ENCODE data around the gene GALT.

Gene GALT

DNA sequence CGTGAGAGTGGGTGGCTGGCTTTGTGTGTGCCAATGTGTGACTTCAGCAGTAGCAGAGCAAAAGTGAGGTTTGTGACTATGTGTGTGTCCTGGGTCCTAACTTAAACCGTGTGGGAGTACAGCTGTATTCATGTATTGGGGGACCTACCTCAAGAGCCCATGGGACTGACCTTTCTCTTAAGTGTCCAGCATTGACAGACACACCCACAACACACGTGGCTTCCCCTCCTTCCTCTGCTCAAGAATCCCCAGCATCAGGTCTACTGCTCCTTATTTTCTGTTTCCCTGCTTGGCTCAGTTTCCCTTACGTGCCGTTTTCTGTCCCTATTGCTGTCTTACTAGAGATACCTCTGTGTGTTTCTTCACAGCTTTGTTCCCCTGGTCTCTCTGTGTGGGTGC is 6.1 kb downstream of the GALT start:
- no peak for TF ChIP-seq CTCF (IDR thresholded peaks at IDR 0.05; ENCODE audit: insufficient read depth, low read depth, low read length, missing control alignments)
- no peak for DNase-seq (ENCODE audit: low read depth)
- peak overlapping the region; percentile 25 for H3K4me3 ChIP-seq (ENCODE audit: low read depth, low read length)

DNA sequence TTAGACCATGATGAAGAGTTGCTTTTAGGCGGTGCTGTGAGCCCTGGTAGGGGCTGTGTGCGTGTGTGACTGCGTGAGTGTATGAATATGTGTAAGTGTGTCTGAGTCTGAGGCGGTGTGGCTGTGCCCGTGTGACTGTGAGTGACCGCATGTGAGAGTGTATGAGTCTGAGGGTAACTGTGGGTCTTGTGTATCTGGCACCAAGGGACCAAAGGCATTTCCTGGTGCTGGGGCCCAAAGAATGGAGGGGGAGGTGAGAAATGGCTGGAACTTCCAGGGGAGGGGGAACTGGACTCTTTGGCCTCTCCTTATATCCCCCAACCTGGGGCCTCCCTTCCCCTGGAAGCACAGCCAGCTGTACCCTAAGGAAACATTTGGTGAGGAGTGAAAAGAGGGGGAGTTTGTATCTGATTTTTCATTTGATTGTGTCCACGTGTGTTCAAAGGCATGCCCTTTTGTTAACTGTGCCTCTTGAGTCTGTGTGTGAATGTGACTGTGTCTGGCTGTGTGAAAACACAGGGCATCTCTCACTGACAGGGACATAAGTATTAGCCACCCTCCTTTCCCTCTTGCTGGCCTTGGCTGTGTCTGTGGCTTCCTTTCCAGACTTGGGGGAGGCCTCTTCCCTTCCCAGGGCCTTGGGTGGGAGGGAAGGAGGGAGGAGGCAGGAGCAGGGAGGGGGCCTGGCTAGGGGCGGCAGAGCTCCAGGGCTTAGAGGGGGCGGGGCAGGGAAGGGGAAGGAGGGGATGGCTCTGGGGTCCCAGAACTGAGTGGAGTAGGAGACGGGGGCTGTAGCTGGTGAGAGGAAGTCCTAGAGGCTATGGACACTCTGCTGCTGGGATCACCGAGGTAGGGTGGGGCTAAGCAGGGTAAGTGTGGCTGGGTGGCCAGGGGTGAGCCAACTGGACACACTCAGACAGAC is 6.9 kb downstream of the GALT start:
- no peak for DNase-seq (ENCODE audit: low read depth)
- no peak for TF ChIP-seq CTCF (IDR thresholded peaks at IDR 0.05; ENCODE audit: insufficient read depth, low read depth, low read length, missing control alignments)
- no peak overlapping the region for H3K4me3 ChIP-seq (ENCODE audit: low read depth, low read length)

- H3K4me3 ChIP-seq (ENCODE audit: low read depth, low read length) = no peak overlapping the region
- TF ChIP-seq CTCF (IDR thresholded peaks at IDR 0.05; ENCODE audit: insufficient read depth, low read depth, low read length, missing control alignments) = no peak
- DNase-seq (ENCODE audit: low read depth) = no peak
Observed at GRCh38 chr9:34654323-34655051, 8.0 kb downstream of the GALT start.

DNA sequence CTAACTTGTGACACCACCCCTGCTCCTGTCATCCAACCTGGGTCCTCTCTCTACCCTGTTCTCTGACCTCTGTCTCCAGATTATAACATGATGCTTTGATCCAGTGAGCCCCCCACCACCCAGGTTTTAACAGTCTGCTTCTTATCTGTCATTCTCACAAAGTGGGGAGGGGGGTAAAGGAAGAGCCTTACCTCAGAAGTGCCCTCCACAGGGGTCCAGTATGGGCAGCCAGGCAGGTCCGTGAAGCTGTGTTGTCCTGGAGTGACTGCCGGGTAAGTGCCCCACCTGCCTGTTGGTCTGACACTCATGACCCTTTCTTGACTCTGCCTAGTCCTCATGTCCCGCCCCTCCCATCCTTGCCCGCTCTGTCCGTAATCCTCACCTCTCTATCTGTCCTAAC is 8.9 kb downstream of the GALT start:
- TF ChIP-seq CTCF (IDR thresholded peaks at IDR 0.05; ENCODE audit: insufficient read depth, low read depth, low read length, missing control alignments) = no peak
- no peak for DNase-seq (ENCODE audit: low read depth)
- H3K4me3 ChIP-seq (ENCODE audit: low read depth, low read length) = no peak overlapping the region

GRCh38 chr9:34656992-34657391 is 10.5 kb downstream of the GALT start:
- H3K4me3 ChIP-seq (ENCODE audit: low read depth, low read length) = no peak overlapping the region
- DNase-seq (ENCODE audit: low read depth) = no peak
- no peak for TF ChIP-seq CTCF (IDR thresholded peaks at IDR 0.05; ENCODE audit: insufficient read depth, low read depth, low read length, missing control alignments)

DNA sequence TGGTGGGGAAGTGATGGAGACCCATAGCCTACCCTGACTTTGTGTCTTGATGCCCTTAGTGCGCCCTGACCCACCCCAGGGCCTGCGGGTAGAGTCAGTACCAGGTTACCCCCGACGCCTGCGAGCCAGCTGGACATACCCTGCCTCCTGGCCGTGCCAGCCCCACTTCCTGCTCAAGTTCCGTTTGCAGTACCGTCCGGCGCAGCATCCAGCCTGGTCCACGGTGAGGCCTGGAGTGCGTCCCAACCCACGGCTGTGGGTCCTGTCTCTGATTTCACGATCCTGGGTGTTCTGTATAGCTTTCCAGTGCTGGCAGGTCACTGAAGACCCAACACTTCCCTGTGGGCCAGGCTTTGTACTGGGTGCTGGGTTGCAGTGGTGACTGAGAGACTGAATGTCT is 12.0 kb downstream of the GALT start:
- no peak overlapping the region for H3K4me3 ChIP-seq (ENCODE audit: low read depth, low read length)
- no peak for TF ChIP-seq CTCF (IDR thresholded peaks at IDR 0.05; ENCODE audit: insufficient read depth, low read depth, low read length, missing control alignments)
- no peak for DNase-seq (ENCODE audit: low read depth)
